K562 treated with DMSO at 1 percent for 48 hours (cell line): ENCODE measurements around the gene IGFBP2. TPM values are rescaled to one million over a fixed set of nuclear protein-coding genes. Genes with fewer than 3 reads are reported as not detected.

Experiments
- total RNA-seq: library from RNA; unstranded; fragments of 300-600 nt; gene quantifications from 2 replicates; pipeline ENCODE4 v1.2.3, GENCODE V29; 2022; ENCODE audit warnings: low replicate concordance; ENCODE audit errors: extremely low read depth

Gene IGFBP2
- total RNA-seq = not detected in 2 replicates

GRCh38 chr2:216632952-216633615 is at the start of gene IGFBP2:
Gene IGFBP2 (plus strand): TSS chr2:216633420. CDS start chr2:216633524, 104 bp downstream.

GRCh38 chr2:216695401-216695821 is 62.2 kb downstream of the IGFBP2 start, which contains the start of gene IGFBP5:
Gene IGFBP5 (minus strand): TSS chr2:216695549. CDS start chr2:216694775, 774 bp downstream.

Other genes starting within 250 kb of the IGFBP2 start
- not detected in 2 replicates for gene SMARCAL1, start 220.9 kb upstream of the IGFBP2 start, total RNA-seq
- gene RPL37A, start 134.6 kb upstream of the IGFBP2 start, total RNA-seq = 2,565 TPM in 1 of 2 replicates, not detected in the other
- not detected in 2 replicates for gene IGFBP5, start 62.1 kb downstream of the IGFBP2 start, total RNA-seq
- not detected in 2 replicates for gene TNP1, start 226.6 kb downstream of the IGFBP2 start, total RNA-seq